Dendritic cell treated with granulocyte-macrophage colony-stimulating factor and Interleukin-4, amounts not matched to agents 40 ng/mL and 50 ng/mL, for 4 days (primary cell): ENCODE data around the gene RBMY1J.
"Not testable (repeated sequence)": the region's sequence is repeated elsewhere in the genome, so short reads cannot be mapped to it uniquely, and the experiment has no call there.

ENCODE experiments used
- H3K27ac Mint-ChIP-seq: one replicate; pipeline ENCODE4 v1.8.0; 2022; ENCODE audit warnings: mild to moderate bottlenecking, mixed read lengths
- H3K27me3 Mint-ChIP-seq: one replicate; pipeline ENCODE4 v1.8.0; 2022; ENCODE audit warnings: mild to moderate bottlenecking, mixed read lengths
- H3K36me3 Mint-ChIP-seq: one replicate; pipeline ENCODE4 v1.8.0; 2022; ENCODE audit warnings: low read depth, mixed read lengths
- H3K4me1 Mint-ChIP-seq: one replicate; pipeline ENCODE4 v1.8.0; 2022; ENCODE audit warnings: low read depth, mixed read lengths
- H3K4me3 Mint-ChIP-seq: one replicate; pipeline ENCODE4 v1.8.0; 2022; ENCODE audit warnings: mild to moderate bottlenecking, moderate library complexity, mixed read lengths
- H3K9me3 Mint-ChIP-seq: one replicate; pipeline ENCODE4 v1.8.0; 2022; ENCODE audit warnings: mixed read lengths
- intact Hi-C: fragments of 100-400 bp; cut with micrococcal nuclease; formaldehyde crosslinking; loops from one replicate; pipeline ENCODE4 v1.15.0; 2022

RBMY1J gene

DNA sequence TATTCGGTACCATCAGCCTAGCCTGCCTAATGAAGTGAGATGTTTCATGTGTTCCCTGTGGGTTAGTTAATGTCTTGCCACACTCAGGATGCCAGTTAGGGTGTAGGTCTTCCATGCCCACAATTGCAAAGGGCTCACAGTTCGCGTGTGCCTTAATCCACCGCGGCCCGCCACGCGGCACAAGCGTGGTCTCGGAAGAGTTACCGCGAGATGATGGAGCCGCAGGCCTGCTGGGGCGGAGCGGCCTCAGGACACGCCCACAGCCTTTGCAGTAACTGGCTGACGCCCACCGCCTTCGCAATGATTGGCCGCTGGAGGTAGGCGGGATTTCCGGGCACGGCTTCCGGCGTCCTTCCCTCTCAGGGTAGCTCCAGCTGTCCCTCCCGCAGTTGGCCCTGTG is at the start of gene RBMY1J:
Gene RBMY1J (plus strand): TSS at position 301 of the 400 bp plus-strand sequence. CDS start 2,038 bp downstream, outside the sequence.
- H3K36me3 Mint-ChIP-seq, H3K27ac Mint-ChIP-seq, H3K27me3 Mint-ChIP-seq, intact Hi-C loops, H3K9me3 Mint-ChIP-seq, H3K4me3 Mint-ChIP-seq, H3K4me1 Mint-ChIP-seq: not testable (repeated sequence)

DNA sequence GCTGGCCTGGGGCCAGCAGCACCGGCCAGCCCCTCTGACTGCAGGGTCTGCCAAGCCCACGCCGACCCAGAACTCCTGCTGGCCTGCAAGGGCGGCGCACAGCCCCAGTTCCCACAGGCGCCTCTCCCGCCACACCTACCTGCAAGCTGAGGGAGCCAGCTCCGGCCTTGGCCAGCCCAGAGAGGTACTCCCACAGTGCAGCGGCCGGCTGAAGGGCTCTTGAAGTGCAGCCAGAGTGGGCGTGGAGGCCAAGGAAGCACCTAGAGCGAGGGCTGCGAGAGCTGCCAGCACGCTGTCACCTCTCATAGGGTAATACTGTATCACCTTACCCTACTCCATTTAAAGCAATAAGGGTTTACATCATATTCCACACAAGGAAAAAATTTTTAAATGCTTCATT is 35.8 kb upstream of the RBMY1J start:
- H3K27me3 Mint-ChIP-seq, result no peaks in the 10 kb centered on the region
- H3K36me3 Mint-ChIP-seq, result no peaks in the 10 kb centered on the region
- no peaks in the 10 kb centered on the region for H3K9me3 Mint-ChIP-seq
- H3K4me3 Mint-ChIP-seq, result no peak overlapping the region
- no peak overlapping the region for H3K27ac Mint-ChIP-seq
- H3K4me1 Mint-ChIP-seq, result no peaks in the 10 kb centered on the region
- intact Hi-C loops, result no loop called here

DNA sequence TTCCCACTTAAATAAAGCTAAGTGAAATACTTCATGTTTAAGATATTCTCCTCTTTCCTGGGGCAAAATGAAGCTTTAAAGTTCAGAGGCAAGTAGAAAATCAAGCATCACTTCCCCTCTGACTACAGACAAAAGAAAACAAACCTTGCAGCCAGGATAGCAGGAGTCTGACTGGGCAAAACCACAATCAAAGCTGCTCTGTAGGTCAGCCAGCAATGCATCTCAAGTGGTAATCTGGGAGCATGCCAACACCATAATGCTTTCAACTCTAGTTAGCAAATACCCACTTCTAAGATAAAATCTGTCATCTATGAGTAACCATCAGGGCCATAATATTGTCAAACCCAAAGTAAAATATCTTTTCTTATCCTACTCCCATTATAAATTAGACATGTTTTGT is 32.6 kb upstream of the RBMY1J start:
- no peaks in the 10 kb centered on the region for H3K27me3 Mint-ChIP-seq
- intact Hi-C loops, result no loop called here
- peaks cover 13% of the 10 kb centered on the region for H3K9me3 Mint-ChIP-seq
- no peak overlapping the region for H3K27ac Mint-ChIP-seq
- H3K4me1 Mint-ChIP-seq, result no peaks in the 10 kb centered on the region
- H3K4me3 Mint-ChIP-seq, result no peak overlapping the region
- H3K36me3 Mint-ChIP-seq, result no peaks in the 10 kb centered on the region

DNA sequence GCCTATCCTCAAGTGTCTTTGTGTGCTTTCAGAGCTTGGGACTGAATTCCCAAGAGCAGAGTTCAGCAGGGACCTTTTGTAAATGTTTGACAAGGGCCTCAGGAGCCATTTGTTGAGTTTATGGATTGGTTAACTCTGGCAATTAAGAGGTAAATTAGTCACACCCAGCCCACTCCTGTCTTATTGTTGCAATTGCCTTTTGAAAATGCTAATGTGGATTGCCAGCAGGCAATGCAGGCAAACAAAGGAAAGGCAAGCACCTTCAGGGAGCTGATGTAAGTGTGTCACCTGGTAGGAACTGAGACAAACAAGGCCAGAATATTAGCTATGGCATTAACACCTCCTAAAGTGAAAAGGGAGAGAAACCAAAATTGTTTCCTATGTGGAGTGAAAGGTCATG is 29.7 kb upstream of the RBMY1J start:
- intact Hi-C loops, result no loop called here
- H3K4me1 Mint-ChIP-seq, result no peaks in the 10 kb centered on the region
- no peak overlapping the region for H3K27ac Mint-ChIP-seq
- no peaks in the 10 kb centered on the region for H3K27me3 Mint-ChIP-seq
- H3K9me3 Mint-ChIP-seq, result peaks cover 23% of the 10 kb centered on the region
- H3K4me3 Mint-ChIP-seq, result no peak overlapping the region
- H3K36me3 Mint-ChIP-seq, result no peaks in the 10 kb centered on the region

DNA sequence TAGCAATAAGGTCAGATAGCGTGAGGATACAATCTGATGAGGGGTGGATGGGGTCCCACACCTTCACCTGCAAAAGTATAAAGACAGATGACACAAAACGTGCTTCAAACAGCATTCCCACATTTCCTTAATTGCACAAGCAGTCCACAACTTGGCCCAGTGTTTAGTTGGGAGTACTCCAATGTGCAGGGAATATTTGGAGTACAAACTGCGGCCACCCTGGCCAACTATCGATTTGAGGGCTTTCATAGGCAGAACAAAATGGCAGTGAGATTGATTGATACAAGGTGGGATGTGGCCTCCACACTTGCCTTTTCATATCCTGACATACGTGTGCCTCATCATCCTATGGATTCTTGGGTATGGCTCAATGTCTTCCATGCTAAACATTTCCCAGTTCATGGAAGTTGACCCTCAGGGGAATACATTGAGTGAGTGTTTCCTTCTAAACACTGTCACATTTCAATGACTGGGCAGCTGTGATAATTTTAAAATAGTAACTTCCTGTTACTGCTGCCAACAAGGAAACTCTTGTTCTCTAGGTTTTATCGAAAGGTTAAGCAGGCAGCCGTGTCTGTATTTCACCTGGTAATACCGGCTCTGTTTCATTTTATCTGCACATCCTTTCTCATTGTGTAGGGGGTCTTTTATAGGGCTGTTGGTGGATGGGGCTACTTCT is 41.6 kb downstream of the RBMY1J start:
- H3K36me3 Mint-ChIP-seq, intact Hi-C loops, H3K4me1 Mint-ChIP-seq, H3K27me3 Mint-ChIP-seq, H3K9me3 Mint-ChIP-seq, H3K4me3 Mint-ChIP-seq, H3K27ac Mint-ChIP-seq: not testable (repeated sequence)

DNA sequence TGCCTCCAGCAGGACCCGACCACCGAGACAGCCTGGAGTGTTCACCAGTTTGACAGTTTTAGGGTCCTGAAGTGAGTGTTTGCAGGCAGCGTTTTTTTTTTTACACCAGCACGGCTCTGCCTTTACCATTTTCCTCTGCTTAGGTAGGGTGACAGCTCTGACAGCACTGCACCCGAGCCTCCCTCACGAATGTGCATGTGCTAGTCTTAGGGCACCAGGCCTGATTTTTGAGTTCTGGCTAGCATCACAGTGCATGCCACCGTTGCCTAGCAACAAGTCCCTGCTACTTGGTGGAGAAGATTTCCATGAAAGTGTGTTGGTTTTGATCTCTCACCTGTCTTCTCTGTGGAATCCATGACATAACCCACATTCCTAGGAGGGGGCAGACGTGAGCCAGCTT is 52.3 kb downstream of the RBMY1J start:
- H3K27ac Mint-ChIP-seq, H3K27me3 Mint-ChIP-seq, H3K4me1 Mint-ChIP-seq, H3K4me3 Mint-ChIP-seq, intact Hi-C loops, H3K9me3 Mint-ChIP-seq, H3K36me3 Mint-ChIP-seq: not testable (repeated sequence)

DNA sequence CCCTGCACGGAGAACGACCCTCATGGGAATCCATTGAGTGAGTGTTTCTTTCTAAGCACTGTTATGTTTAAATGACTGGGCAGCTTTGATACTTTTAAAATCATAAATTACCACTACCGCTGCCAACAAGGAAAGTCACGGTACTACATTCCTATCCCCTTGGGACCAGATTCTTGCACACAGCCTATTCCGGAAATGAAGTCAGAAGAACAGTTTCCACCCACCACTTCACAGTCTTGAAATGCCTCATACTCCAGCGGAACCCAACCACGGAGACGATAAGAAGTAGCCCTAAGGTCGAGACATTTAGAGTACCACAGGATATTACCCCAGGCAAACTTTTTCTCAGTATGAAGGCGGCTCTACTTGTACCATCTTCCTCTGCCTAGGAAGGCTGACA is 58.8 kb downstream of the RBMY1J start:
- not testable (repeated sequence) for H3K27me3 Mint-ChIP-seq, H3K36me3 Mint-ChIP-seq

More for the DNA sequence above, 58.8 kb downstream of the RBMY1J start:
- H3K27ac Mint-ChIP-seq, H3K4me3 Mint-ChIP-seq, H3K9me3 Mint-ChIP-seq, H3K4me1 Mint-ChIP-seq, intact Hi-C loops: not testable (repeated sequence)
